Neural progenitor cell (in vitro differentiated cells): ENCODE results near the gene ZC3H7A. TPM values are rescaled to one million over a fixed set of nuclear protein-coding genes. Genes with fewer than 3 reads are reported as not detected.

Experiments used
- DNase-seq: peaks from one replicate; pipeline ENCODE4 v3.0.0-alpha.2; 2016; ENCODE audit warnings: low spot score
- H2AFZ ChIP-seq: fragments of 200-600 bp; sonication (generic); replicated peaks from 2 replicates; pipeline ENCODE4 v1.6.1; 2016; ENCODE audit warnings: antibody characterized with exemption
- H3F3A ChIP-seq: fragments of 200-600 bp; sonication (generic); 2 replicates; pipeline ENCODE4 v1.6.1; 2016; ENCODE audit warnings: antibody characterized with exemption, low read depth
- H3K27ac ChIP-seq: fragments of 200-600 bp; sonication (generic); 2 replicates; pipeline ENCODE4 v1.5.1; 2016; ENCODE audit warnings: mild to moderate bottlenecking
- H3K27me3 ChIP-seq: fragments of 200-600 bp; sonication (generic); 2 replicates; pipeline ENCODE4 v1.6.1; 2016; ENCODE audit warnings: mild to moderate bottlenecking, moderate library complexity
- H3K36me3 ChIP-seq: fragments of 200-600 bp; sonication (generic); 2 replicates; pipeline ENCODE4 v1.5.1; 2016
- H3K4me1 ChIP-seq: fragments of 200-600 bp; sonication (generic); 2 replicates; pipeline ENCODE4 v1.6.1; 2016; ENCODE audit warnings: mixed run types
- H3K4me2 ChIP-seq: fragments of 200-600 bp; sonication (generic); 2 replicates; pipeline ENCODE4 v1.6.1; 2016
- H3K4me3 ChIP-seq: fragments of 200-600 bp; sonication (generic); 2 replicates; pipeline ENCODE4 v1.5.1; 2016
- H3K79me2 ChIP-seq: fragments of 200-600 bp; sonication (generic); 2 replicates; pipeline ENCODE4 v1.6.1; 2016; ENCODE audit warnings: low read depth
- H3K9ac ChIP-seq: fragments of 200-600 bp; sonication (generic); 2 replicates; pipeline ENCODE4 v1.6.1; 2016
- H3K9me3 ChIP-seq: fragments of 200-600 bp; sonication (generic); 2 replicates; pipeline ENCODE4 v1.5.1; 2016; ENCODE audit warnings: low read depth
- H4K20me1 ChIP-seq: fragments of 200-600 bp; sonication (generic); 2 replicates; pipeline ENCODE4 v1.6.1; 2016; ENCODE audit warnings: low read depth
- H3K27ac Mint-ChIP-seq: 3 replicates; pipeline ENCODE4 v1.8.0; 2021; ENCODE audit warnings: mixed read lengths
- H3K27me3 Mint-ChIP-seq: 2 replicates; pipeline ENCODE4 v1.8.0; 2022; ENCODE audit warnings: low read depth, mild to moderate bottlenecking, inconsistent platforms, moderate library complexity, mixed read lengths; ENCODE audit not compliant: insufficient read depth
- H3K36me3 Mint-ChIP-seq: 3 replicates; pipeline ENCODE4 v1.8.0; 2021; ENCODE audit warnings: mixed read lengths
- H3K4me1 Mint-ChIP-seq: 3 replicates; pipeline ENCODE4 v1.8.0; 2021; ENCODE audit warnings: mixed read lengths
- H3K4me3 Mint-ChIP-seq: 3 replicates; pipeline ENCODE4 v1.8.0; 2021; ENCODE audit warnings: mild to moderate bottlenecking, moderate library complexity, mixed read lengths
- H3K9me3 Mint-ChIP-seq: 3 replicates; pipeline ENCODE4 v1.8.0; 2020; ENCODE audit warnings: mixed read lengths
- CTCF ChIP-seq: fragments of 200-600 bp; sonication (generic); IDR thresholded peaks from 2 replicates; pipeline ENCODE4 v1.5.1; 2017; ENCODE audit warnings: antibody characterized with exemption, mild to moderate bottlenecking
- EZH2 ChIP-seq: fragments of 200-600 bp; sonication (generic); IDR thresholded peaks from 2 replicates; pipeline ENCODE4 v1.6.1; 2017; ENCODE audit warnings: antibody characterized with exemption, mild to moderate bottlenecking, moderate library complexity
- EZH2phosphoT487 ChIP-seq: fragments of 200-600 bp; sonication (generic); IDR thresholded peaks from 2 replicates; pipeline ENCODE4 v1.6.1; 2017; ENCODE audit warnings: antibody characterized with exemption
- total RNA-seq: library from RNA; depleted of rRNA; stranded (reverse); fragments of >200 nt; gene quantifications from 2 replicates; pipeline ENCODE4 v1.2.3, GENCODE V29; 2015; ENCODE audit warnings: low replicate concordance

ZC3H7A gene
- total RNA-seq, 1 donor from 2014 or later, result 82.6 TPM

- no peak for DNase-seq
- Mint-ChIP-seq H3K4me1 (peaks cover 6% of the 10 kb centered on the region), H3K36me3 (peaks cover 3% of the 10 kb centered on the region), H3K27me3 (no peaks in the 10 kb centered on the region), H3K9me3 (no peaks in the 10 kb centered on the region), H3K4me3 (no peak overlapping the region), H3K27ac (peak overlapping the region; percentile 8)
- Histone ChIP-seq H3K27ac (no peak overlapping the region), H3K36me3 (peaks cover 12% of the 10 kb centered on the region), H4K20me1 (peaks cover 31% of the 10 kb centered on the region), H3K4me2 (no peak overlapping the region), H3K27me3 (no peaks in the 10 kb centered on the region), H3K79me2 (peaks cover 67% of the 10 kb centered on the region), H3F3A (no peaks in the 10 kb centered on the region), H3K4me1 (no peaks in the 10 kb centered on the region), H3K9ac (no peak overlapping the region), H2AFZ (no peak overlapping the region), H3K9me3 (no peaks in the 10 kb centered on the region), H3K4me3 (no peak overlapping the region)
- TF ChIP-seq EZH2, result no peak
- no peak for TF ChIP-seq CTCF
- no peak for TF ChIP-seq EZH2phosphoT487
Observed at GRCh38 chr16:11780991-11781680, 15.9 kb downstream of the ZC3H7A start.

- Histone ChIP-seq H3K27ac (no peak overlapping the region), H3K4me3 (no peak overlapping the region), H3K27me3 (no peaks in the 10 kb centered on the region), H3K9me3 (no peaks in the 10 kb centered on the region), H3K4me2 (no peak overlapping the region), H3K4me1 (no peaks in the 10 kb centered on the region), H3K9ac (no peak overlapping the region), H4K20me1 (peaks cover 20% of the 10 kb centered on the region), H2AFZ (no peak overlapping the region), H3K36me3 (peaks cover 19% of the 10 kb centered on the region), H3F3A (no peaks in the 10 kb centered on the region), H3K79me2 (peaks cover 46% of the 10 kb centered on the region)
- no peak for TF ChIP-seq EZH2
- TF ChIP-seq CTCF, result no peak
- TF ChIP-seq EZH2phosphoT487, result no peak
- no peak for DNase-seq
- Mint-ChIP-seq H3K4me3 (no peak overlapping the region), H3K27ac (no peak overlapping the region), H3K4me1 (peaks cover 6% of the 10 kb centered on the region), H3K36me3 (peaks cover 5% of the 10 kb centered on the region), H3K9me3 (no peaks in the 10 kb centered on the region), H3K27me3 (no peaks in the 10 kb centered on the region)
Observed at GRCh38 chr16:11779074-11779473, 18.0 kb downstream of the ZC3H7A start.

- no peaks in the 10 kb centered on the region for H3K9me3 Mint-ChIP-seq
- no peak for DNase-seq
- H3F3A ChIP-seq, result no peaks in the 10 kb centered on the region
Observed at GRCh38 chr16:11774065-11774626, 22.9 kb downstream of the ZC3H7A start.

More at GRCh38 chr16:11774065-11774626, 22.9 kb downstream of the ZC3H7A start:
- Histone ChIP-seq H2AFZ (no peak overlapping the region), H3K27ac (no peak overlapping the region), H3K27me3 (no peaks in the 10 kb centered on the region), H3K9me3 (no peaks in the 10 kb centered on the region), H3K9ac (no peak overlapping the region), H3K4me2 (no peak overlapping the region), H3K79me2 (no peaks in the 10 kb centered on the region), H3K4me1 (no peaks in the 10 kb centered on the region), H4K20me1 (no peaks in the 10 kb centered on the region), H3K36me3 (peaks cover 29% of the 10 kb centered on the region), H3K4me3 (no peak overlapping the region)
- TF ChIP-seq EZH2 (no peak), EZH2phosphoT487 (no peak), CTCF (no peak)
- Mint-ChIP-seq H3K36me3 (peaks cover 16% of the 10 kb centered on the region), H3K27ac (no peak overlapping the region), H3K4me3 (no peak overlapping the region), H3K27me3 (no peaks in the 10 kb centered on the region), H3K4me1 (no peaks in the 10 kb centered on the region)
